Natural killer cell (primary cell): Measurements from ENCODE around the gene PTGES3L. TPM values are rescaled to one million over a fixed set of nuclear protein-coding genes. Genes with fewer than 3 reads are reported as not detected.

ENCODE experiments used
- ATAC-seq, 3 donors: fragments of 150-1000 bp in 2 of 3; fragments of 200-7000 bp in 1 of 3; cut with Tn5 transposase; 1 replicate in 1 of 3; 2 replicates in 2 of 3; pipeline ENCODE4 v1.10.0; 2021; ENCODE audit warnings: mild to moderate bottlenecking in 2 of 3, moderate library complexity in 2 of 3
- DNase-seq, 2 donors: peaks; one replicate each; pipeline versions ENCODE4 v3.0.0 to v3.0.0-alpha.2; 2013 to 2021; ENCODE audit warnings: mixed read lengths in 1 of 2
- H3K27ac ChIP-seq: one replicate; pipeline ENCODE4 v1.5.1; 2013; ENCODE audit warnings: mild to moderate bottlenecking, low read length
- H3K27me3 ChIP-seq: one replicate; pipeline ENCODE4 v1.6.1; 2013; ENCODE audit warnings: low read length; ENCODE audit not compliant: control insufficient read depth, insufficient read depth
- H3K36me3 ChIP-seq: one replicate; pipeline ENCODE4 v1.6.1; 2013; ENCODE audit warnings: low read length; ENCODE audit not compliant: control insufficient read depth, insufficient read depth
- H3K4me1 ChIP-seq: one replicate; pipeline ENCODE4 v1.6.1; 2013; ENCODE audit warnings: low read length; ENCODE audit not compliant: control insufficient read depth, insufficient read depth
- H3K4me3 ChIP-seq: one replicate; pipeline ENCODE4 v1.5.1; 2013; ENCODE audit warnings: low read length
- H3K9me3 ChIP-seq: one replicate; pipeline ENCODE4 v1.6.1; 2013; ENCODE audit warnings: low read length; ENCODE audit not compliant: control insufficient read depth, insufficient read depth
- H3K27ac Mint-ChIP-seq, 2 donors: one replicate each; pipeline ENCODE4 v1.8.0; 2022; ENCODE audit warnings: mild to moderate bottlenecking in 2 of 2, mixed read lengths in 2 of 2, moderate library complexity in 1 of 2
- H3K27me3 Mint-ChIP-seq, 2 donors: one replicate each; pipeline ENCODE4 v1.8.0; 2022; ENCODE audit warnings: low read depth in 2 of 2, mixed read lengths in 2 of 2
- H3K36me3 Mint-ChIP-seq: one replicate; pipeline ENCODE4 v1.8.0; 2022; ENCODE audit warnings: mixed read lengths
- H3K4me1 Mint-ChIP-seq, 2 donors: one replicate each; pipeline ENCODE4 v1.8.0; 2022; ENCODE audit warnings: mixed read lengths in 2 of 2
- H3K4me3 Mint-ChIP-seq: one replicate; pipeline ENCODE4 v1.8.0; 2022; ENCODE audit warnings: mild to moderate bottlenecking, moderate library complexity, mixed read lengths
- H3K9me3 Mint-ChIP-seq, 2 donors: one replicate each; pipeline ENCODE4 v1.8.0; 2022; ENCODE audit warnings: mixed read lengths in 2 of 2
- WGBS: methylation state at CpG from one replicate; pipeline ENCODE4 v1.1.7; 2013; ENCODE audit warnings: missing lambda C conversion rate; ENCODE audit not compliant: insufficient coverage; 5-methylcytosine and 5-hydroxymethylcytosine counted together
- intact Hi-C: fragments of 100-400 bp; cut with micrococcal nuclease; formaldehyde crosslinking; loops from one replicate; pipeline ENCODE4 v1.14.2; 2022
- total RNA-seq, 4 donors: library from RNA; stranded (reverse); fragments of 120-200 nt in 1 of 4; gene quantifications; one replicate each; pipeline versions ENCODE4 v1.2.3 to v1.2.4, GENCODE V29; 2013 to 2022
- TF ChIP-seq, protein P1 (sequence below): fragments of 200-600 bp; IDR thresholded peaks from one replicate; pipeline ENCODE4 v1.8.0; 2022; ENCODE audit warnings: antibody characterized with exemption

The PTGES3L gene
- total RNA-seq, 3 donors from 2014 or later (not counting 1 experiment from before 2014, with no cell fraction given): 0.53 to 0.87 TPM; not detected in 1

DNA sequence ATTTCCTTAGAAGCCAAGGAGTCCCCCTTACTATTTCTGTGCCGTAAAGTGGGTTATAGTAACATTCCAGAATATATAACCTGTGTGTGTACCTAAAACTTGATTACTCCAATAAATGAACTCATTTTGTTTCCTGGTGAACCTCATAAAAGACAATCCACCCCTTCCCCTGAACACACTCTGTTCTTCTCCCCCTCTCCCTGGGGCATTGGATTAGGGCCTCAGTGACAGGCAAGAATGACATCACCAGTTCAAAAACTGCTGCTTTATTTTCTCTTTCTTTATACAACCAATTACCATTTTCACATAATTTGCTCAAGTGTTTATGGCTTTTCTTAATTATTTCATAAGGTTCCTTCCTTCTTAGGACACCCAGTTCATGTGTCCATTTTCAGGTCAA is 33.1 kb downstream of the PTGES3L start:
- no peaks in the 10 kb centered on the region for H3K4me1 ChIP-seq
- ATAC-seq (no peak), DNase-seq (no peak)
- Mint-ChIP-seq H3K9me3 (no peaks in the 10 kb centered on the region), H3K4me1 (no peaks in the 10 kb centered on the region), H3K27me3 (no peaks in the 10 kb centered on the region), H3K4me3 (no peak overlapping the region), H3K27ac (no peak overlapping the region), H3K36me3 (peaks cover 6% of the 10 kb centered on the region)
- TF ChIP-seq, protein P1, sequence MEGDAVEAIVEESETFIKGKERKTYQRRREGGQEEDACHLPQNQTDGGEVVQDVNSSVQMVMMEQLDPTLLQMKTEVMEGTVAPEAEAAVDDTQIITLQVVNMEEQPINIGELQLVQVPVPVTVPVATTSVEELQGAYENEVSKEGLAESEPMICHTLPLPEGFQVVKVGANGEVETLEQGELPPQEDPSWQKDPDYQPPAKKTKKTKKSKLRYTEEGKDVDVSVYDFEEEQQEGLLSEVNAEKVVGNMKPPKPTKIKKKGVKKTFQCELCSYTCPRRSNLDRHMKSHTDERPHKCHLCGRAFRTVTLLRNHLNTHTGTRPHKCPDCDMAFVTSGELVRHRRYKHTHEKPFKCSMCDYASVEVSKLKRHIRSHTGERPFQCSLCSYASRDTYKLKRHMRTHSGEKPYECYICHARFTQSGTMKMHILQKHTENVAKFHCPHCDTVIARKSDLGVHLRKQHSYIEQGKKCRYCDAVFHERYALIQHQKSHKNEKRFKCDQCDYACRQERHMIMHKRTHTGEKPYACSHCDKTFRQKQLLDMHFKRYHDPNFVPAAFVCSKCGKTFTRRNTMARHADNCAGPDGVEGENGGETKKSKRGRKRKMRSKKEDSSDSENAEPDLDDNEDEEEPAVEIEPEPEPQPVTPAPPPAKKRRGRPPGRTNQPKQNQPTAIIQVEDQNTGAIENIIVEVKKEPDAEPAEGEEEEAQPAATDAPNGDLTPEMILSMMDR: no peak
- H3K27ac ChIP-seq: no peak overlapping the region
- no peaks in the 10 kb centered on the region for H3K27me3 ChIP-seq
- H3K36me3 ChIP-seq: peaks cover 22% of the 10 kb centered on the region
- 100% methylated on average over 1 of the region's 1 CpG for WGBS
- intact Hi-C loops: no loop called here
- no peak overlapping the region for H3K4me3 ChIP-seq
- H3K9me3 ChIP-seq: no peaks in the 10 kb centered on the region

DNA sequence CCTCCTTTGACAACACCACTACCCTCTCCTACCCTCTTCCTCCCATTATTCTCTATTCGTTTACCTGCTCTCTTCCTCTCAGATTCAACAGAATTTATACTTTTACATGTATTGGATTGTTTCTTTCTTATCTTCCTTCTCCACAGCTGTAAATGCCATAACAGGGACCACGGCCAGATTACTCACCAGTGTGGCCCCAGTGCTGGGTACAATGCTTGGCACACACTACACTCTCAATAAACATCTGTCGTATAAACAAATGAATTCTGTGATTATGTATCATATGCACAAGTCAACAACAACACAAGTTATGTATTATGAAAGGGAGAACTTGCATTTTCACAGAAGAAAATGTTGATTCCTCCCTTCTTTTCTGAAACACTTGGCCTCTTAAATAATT is 35.7 kb downstream of the PTGES3L start:
- Mint-ChIP-seq H3K4me1 (no peaks in the 10 kb centered on the region), H3K27ac (no peak overlapping the region), H3K9me3 (no peaks in the 10 kb centered on the region), H3K4me3 (no peak overlapping the region), H3K36me3 (peaks cover 5% of the 10 kb centered on the region), H3K27me3 (peaks cover 0 to 4% of the 10 kb centered on the region in 2 donors)
- TF ChIP-seq, protein P1: no peak
- DNase-seq (no peak), ATAC-seq (no peak)
- Histone ChIP-seq H3K4me1 (no peaks in the 10 kb centered on the region), H3K4me3 (no peak overlapping the region), H3K9me3 (no peaks in the 10 kb centered on the region), H3K27me3 (no peaks in the 10 kb centered on the region), H3K27ac (no peak overlapping the region), H3K36me3 (peaks cover 7% of the 10 kb centered on the region)
- 50% methylated on average over 2 of the region's 3 CpGs for WGBS
- intact Hi-C loops: no loop called here

DNA sequence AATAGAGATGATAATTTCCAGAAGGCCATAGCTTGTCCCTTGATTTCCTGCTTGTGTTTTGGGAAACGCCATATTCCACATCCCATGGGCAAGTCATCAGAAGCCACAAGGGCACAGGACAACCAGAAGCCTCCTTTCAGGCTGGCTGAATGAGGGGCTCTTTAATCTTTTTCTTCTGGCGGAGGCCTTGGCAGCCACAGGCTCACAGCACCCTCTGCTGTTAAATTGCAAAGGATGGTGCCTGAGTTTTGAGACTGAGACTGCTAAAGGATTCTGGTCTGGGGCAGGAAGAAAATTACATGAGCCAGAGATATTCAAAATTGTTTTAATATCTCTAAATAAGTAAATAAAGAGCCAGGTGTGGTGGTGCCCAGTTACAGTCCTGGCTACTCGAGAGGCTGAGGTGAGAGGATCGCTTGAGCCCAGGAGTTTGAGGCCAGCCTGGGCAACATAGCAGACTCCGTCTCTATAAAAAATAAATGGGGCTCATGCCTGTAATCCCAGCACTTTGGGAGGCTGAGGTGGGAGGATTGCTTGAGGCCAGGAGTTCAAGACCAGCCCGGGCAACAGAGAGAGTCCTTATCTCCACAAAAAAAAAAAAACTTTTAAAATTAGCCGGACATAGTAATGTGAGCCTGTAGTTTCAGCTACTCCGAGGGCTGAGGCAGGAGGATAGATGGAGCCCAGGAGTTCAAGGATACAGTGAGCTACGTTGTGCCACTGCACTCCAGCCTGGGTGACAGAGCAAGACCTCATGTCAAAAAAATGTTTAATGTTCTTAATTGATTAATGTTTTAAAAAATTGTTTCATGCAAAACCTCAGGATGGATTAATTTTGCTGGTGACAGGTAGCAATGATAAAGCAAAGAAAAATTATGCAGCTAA is 41.9 kb downstream of the PTGES3L start:
- Mint-ChIP-seq H3K4me3 (no peak overlapping the region), H3K4me1 (no peaks in the 10 kb centered on the region), H3K9me3 (no peaks in the 10 kb centered on the region), H3K27ac (no peak overlapping the region), H3K36me3 (no peaks in the 10 kb centered on the region), H3K27me3 (peaks cover 0 to 4% of the 10 kb centered on the region in 2 donors)
- no peak overlapping the region for H3K27ac ChIP-seq
- 53% methylated on average over 8 of the region's 9 CpGs for WGBS
- H3K9me3 ChIP-seq: no peaks in the 10 kb centered on the region
- no peak for ATAC-seq
- H3K27me3 ChIP-seq: no peaks in the 10 kb centered on the region
- no peaks in the 10 kb centered on the region for H3K36me3 ChIP-seq
- peak in 1 of 2 donors; percentile 48 for DNase-seq
- no peak overlapping the region for H3K4me3 ChIP-seq
- no peaks in the 10 kb centered on the region for H3K4me1 ChIP-seq
- intact Hi-C loops: loop anchor here (5.0 kb wide), 1 partner anchor 216 kb away; no protein-coding TSS in a partner anchor
- TF ChIP-seq, protein P1: no peak
